ENCODE results near the gene ADH7. TPM values are rescaled to one million over a fixed set of nuclear protein-coding genes. Genes with fewer than 3 reads are reported as not detected.
A peak's percentile ranks its signal among the peaks of the same experiment; 100 is the strongest.

ADH7 gene
- total and polyA plus RNA-seq, 2 of the 8 experiments (the other 6 are each of a cell fraction or from before 2014, with no cell fraction given) = not detected

- no peak for FAIRE-seq
- Histone ChIP-seq H3K79me1 (ENCODE audit: low read depth, low read length) (no peaks in the 10 kb centered on the region), H2BK120ac (replicated peaks; ENCODE audit: low read depth, low read length) (no peak overlapping the region), H2BK15ac (ENCODE audit: low read length) (no peak overlapping the region), H3K56ac (replicated peaks; ENCODE audit: insufficient read length, low read depth, low read length) (no peak overlapping the region), H3K14ac (ENCODE audit: insufficient read length) (no peak overlapping the region), H3K4ac (replicated peaks; ENCODE audit: insufficient read length, low read depth, low read length) (no peak overlapping the region), H2AFZ (ENCODE audit: low read length) (peak overlapping the region; percentile 43), H2BK5ac (ENCODE audit: low read depth, low read length) (no peak overlapping the region), H3K4me2 (ENCODE audit: insufficient read depth in 1 of 2, low read depth in 2 of 2, low read length in 2 of 2) (no peak overlapping the region), H3K79me2 (ENCODE audit: control insufficient read depth in 1 of 2, insufficient read depth in 2 of 2, low read length in 2 of 2) (no peaks in the 10 kb centered on the region), H3K27me3 (replicated peaks in 1 of 4; ENCODE audit: control insufficient read depth in 3 of 4, extremely low read depth in 1 of 4, insufficient read depth in 3 of 4, low read length in 3 of 4) (no peaks in the 10 kb centered on the region), H2BK12ac (ENCODE audit: low read depth, low read length) (no peak overlapping the region), H4K91ac (replicated peaks; ENCODE audit: insufficient read length, low read length) (no peak overlapping the region), H4K8ac (ENCODE audit: extremely low read depth, insufficient read depth, low read length) (no peak overlapping the region), H3K4me1 (replicated peaks in 1 of 4; ENCODE audit: control insufficient read depth in 3 of 4, insufficient read depth in 4 of 4, low read length in 3 of 4) (no peaks in the 10 kb centered on the region; a peak in 1 of 7 replicates), H3K23me2 (ENCODE audit: low read depth, low read length) (no peaks in the 10 kb centered on the region), H2AK5ac (ENCODE audit: low read depth, low read length) (no peak overlapping the region), H3K36me3 (ENCODE audit: control insufficient read depth in 2 of 4, insufficient read depth in 4 of 4, low read length in 3 of 4) (no peaks in the 10 kb centered on the region), H3K27ac (ENCODE audit: low read depth, low read length) (no peak overlapping the region), H3K9me3 (ENCODE audit: insufficient read depth in 2 of 2, low read depth in 1 of 2, low read length in 1 of 2) (no peaks in the 10 kb centered on the region), H3K4me3 (ENCODE audit: extremely low read depth in 1 of 4, insufficient read depth in 2 of 4, low read depth in 3 of 4, low read length in 4 of 4) (no peak overlapping the region), H4K5ac (ENCODE audit: insufficient read length, low read depth, low read length) (no peak overlapping the region), H2BK20ac (ENCODE audit: low read length) (no peak overlapping the region), H3K18ac (ENCODE audit: extremely low read depth, low read length) (no peak overlapping the region), H3K9ac (replicated peaks in 1 of 4; ENCODE audit: extremely low read depth in 1 of 4, low read depth in 3 of 4, low read length in 3 of 4) (no peak overlapping the region), H4K20me1 (replicated peaks in 1 of 2; ENCODE audit: control insufficient read depth in 1 of 2, insufficient read depth in 2 of 2, low read length in 2 of 2) (no peaks in the 10 kb centered on the region), H3K23ac (ENCODE audit: insufficient read length) (no peak overlapping the region)
- POLR2A ChIA-PET (ENCODE audit: partially characterized antibody) = no interaction called here
- 93% methylated on average over 3 of the region's 3 CpGs; no CpG with 5 or more reads in 1 of the 2 experiments for WGBS, 2 experiments (ENCODE audit: extremely low coverage in 1 of 2, insufficient coverage in 1 of 2, insufficient read length in 1 of 2, insufficient replicate concordance in 2 of 2, low coverage in 1 of 2, low lambda C conversion rate in 2 of 2, missing lambda C conversion rate in 1 of 2)
- CTCF ChIA-PET (ENCODE audit: partially characterized antibody) = interaction anchor here (1.1 to 1.8 kb wide), 5 partner anchors 9 to 17 kb away, joined by 3 to 5 read pairs (median 3); no protein-coding TSS in a partner anchor
- TF ChIP-seq BACH1 (IDR thresholded peaks at IDR 0.05; ENCODE audit: low read length) = peak; percentile 61; the same call in 1 of the 2 replicates
- TF ChIP-seq CHD2 (IDR thresholded peaks at IDR 0.05; ENCODE audit: low read length) = no peak
- no peak for TF ChIP-seq RFX5 (IDR thresholded peaks at IDR 0.05; ENCODE audit: borderline replicate concordance, low read depth, low read length)
- TF ChIP-seq PHF8 (conservative IDR thresholded peaks at IDR 0.05; ENCODE audit: low read depth, low read length) = no peak
- no peak for TF ChIP-seq SIRT6 (IDR thresholded peaks at IDR 0.05; ENCODE audit: low read length)
- no peak for TF ChIP-seq USF2 (IDR thresholded peaks at IDR 0.05; ENCODE audit: low read length)
- peak; percentile 39; the same call in 1 of the 2 replicates for TF ChIP-seq MAFK (IDR thresholded peaks at IDR 0.05; ENCODE audit: low read depth, low read length)
- DNase-seq (ENCODE audit: low read depth in 1 of 2, low spot score in 2 of 2) = no peak
Observed at GRCh38 chr4:99395595-99396364, 39.4 kb downstream of the ADH7 start.

Measured in H1 (cell line).